ENCODE data around the gene IGF2R.

GRCh38 chr6:160132776-160133338 lies 164.0 kb downstream of the IGF2R start:
- TF ChIP-seq, protein P1, sequence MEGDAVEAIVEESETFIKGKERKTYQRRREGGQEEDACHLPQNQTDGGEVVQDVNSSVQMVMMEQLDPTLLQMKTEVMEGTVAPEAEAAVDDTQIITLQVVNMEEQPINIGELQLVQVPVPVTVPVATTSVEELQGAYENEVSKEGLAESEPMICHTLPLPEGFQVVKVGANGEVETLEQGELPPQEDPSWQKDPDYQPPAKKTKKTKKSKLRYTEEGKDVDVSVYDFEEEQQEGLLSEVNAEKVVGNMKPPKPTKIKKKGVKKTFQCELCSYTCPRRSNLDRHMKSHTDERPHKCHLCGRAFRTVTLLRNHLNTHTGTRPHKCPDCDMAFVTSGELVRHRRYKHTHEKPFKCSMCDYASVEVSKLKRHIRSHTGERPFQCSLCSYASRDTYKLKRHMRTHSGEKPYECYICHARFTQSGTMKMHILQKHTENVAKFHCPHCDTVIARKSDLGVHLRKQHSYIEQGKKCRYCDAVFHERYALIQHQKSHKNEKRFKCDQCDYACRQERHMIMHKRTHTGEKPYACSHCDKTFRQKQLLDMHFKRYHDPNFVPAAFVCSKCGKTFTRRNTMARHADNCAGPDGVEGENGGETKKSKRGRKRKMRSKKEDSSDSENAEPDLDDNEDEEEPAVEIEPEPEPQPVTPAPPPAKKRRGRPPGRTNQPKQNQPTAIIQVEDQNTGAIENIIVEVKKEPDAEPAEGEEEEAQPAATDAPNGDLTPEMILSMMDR (optimal IDR thresholded peaks at IDR 0.05 in 1 of 3, IDR thresholded peaks at IDR 0.05 in 1 of 3, conservative IDR thresholded peaks at IDR 0.05 in 1 of 3; ENCODE audit: extremely low read depth in 1 of 3, insufficient read depth in 2 of 3, low read length in 3 of 3), result no peak
- no peak for TF ChIP-seq EZH2 (IDR thresholded peaks at IDR 0.05; ENCODE audit: low read length)

Measured in keratinocyte (primary cell).